ENCODE measurements around the gene MEIS3. TPM values are rescaled to one million over a fixed set of nuclear protein-coding genes. Genes with fewer than 3 reads are reported as not detected.

Gene MEIS3
- total RNA-seq, 2 experiments from 2014 or later, result 1.3 TPM; not detected in 1

GRCh38 chr19:47448360-47448727 lies 29.0 kb upstream of the MEIS3 start:
- DNase-seq (ENCODE audit: low spot score), result no peak
- no TSS peak for BruUV-seq (replicated peaks)
- CTCF ChIA-PET (ENCODE audit: unreplicated experiment), result no interaction called here
- H3K4me2 ChIP-seq (ENCODE audit: low read length), result no peak overlapping the region
- TF ChIP-seq EZH2phosphoT487 (IDR thresholded peaks at IDR 0.05; ENCODE audit: borderline replicate concordance, low read depth, low read length) (no peak), CTCF (conservative IDR thresholded peaks at IDR 0.05; ENCODE audit: low read length) (no peak)
- H3K27ac ChIP-seq (ENCODE audit: low read depth, low read length, poor library complexity, severe bottlenecking), result no peak overlapping the region
- no peak overlapping the region for H2AFZ ChIP-seq (ENCODE audit: low read length)
- H3K9me2 ChIP-seq (ENCODE audit: insufficient read depth, low read length), result no peaks in the 10 kb centered on the region
- H3K79me2 ChIP-seq (ENCODE audit: insufficient read depth, low read depth, low read length), result no peaks in the 10 kb centered on the region
- no peaks in the 10 kb centered on the region for H3K9me3 ChIP-seq (ENCODE audit: low read length)
- peaks cover 8% of the 10 kb centered on the region for H3K4me1 ChIP-seq (ENCODE audit: insufficient read depth, low read length, poor library complexity, severe bottlenecking)
- no peaks in the 10 kb centered on the region for H4K20me1 ChIP-seq (ENCODE audit: insufficient read depth, low read length)
- POLR2A ChIA-PET, result no interaction called here
- H3K36me3 ChIP-seq (ENCODE audit: insufficient read depth, low read length), result no peaks in the 10 kb centered on the region
- intact Hi-C loops (cut with micrococcal nuclease; ENCODE audit: unreplicated experiment), result no loop called here
- no peak overlapping the region for H3K4me3 ChIP-seq (ENCODE audit: low read depth, low read length, poor library complexity, severe bottlenecking)

GRCh38 chr19:47447470-47448359 lies 28.4 kb upstream of the MEIS3 start:
- Histone ChIP-seq H3K79me2 (ENCODE audit: insufficient read depth, low read depth, low read length) (no peaks in the 10 kb centered on the region), H3K4me2 (ENCODE audit: low read length) (peak overlapping the region; percentile 10; the same call in 1 of the 2 replicates), H4K20me1 (ENCODE audit: insufficient read depth, low read length) (no peaks in the 10 kb centered on the region), H3K27ac (ENCODE audit: low read depth, low read length, poor library complexity, severe bottlenecking) (no peak overlapping the region), H3K9me3 (ENCODE audit: low read length) (no peaks in the 10 kb centered on the region), H3K4me1 (ENCODE audit: insufficient read depth, low read length, poor library complexity, severe bottlenecking) (peaks cover 8% of the 10 kb centered on the region), H3K9me2 (ENCODE audit: insufficient read depth, low read length) (no peaks in the 10 kb centered on the region), H3K36me3 (ENCODE audit: insufficient read depth, low read length) (no peaks in the 10 kb centered on the region), H2AFZ (ENCODE audit: low read length) (no peak overlapping the region), H3K4me3 (ENCODE audit: low read depth, low read length, poor library complexity, severe bottlenecking) (no peak overlapping the region)
- ChIA-PET CTCF (ENCODE audit: unreplicated experiment) (no interaction called here), POLR2A (no interaction called here)
- no TSS peak for BruUV-seq (replicated peaks)
- peak; percentile 67 for DNase-seq (ENCODE audit: low spot score)
- TF ChIP-seq EZH2phosphoT487 (IDR thresholded peaks at IDR 0.05; ENCODE audit: borderline replicate concordance, low read depth, low read length) (no peak), CTCF (conservative IDR thresholded peaks at IDR 0.05; ENCODE audit: low read length) (no peak)
- intact Hi-C loops (cut with micrococcal nuclease; ENCODE audit: unreplicated experiment), result no loop called here
